ENCODE results near the gene SRM.
A peak's percentile ranks its signal among the peaks of the same experiment; 100 is the strongest.

Gene SRM

DNA sequence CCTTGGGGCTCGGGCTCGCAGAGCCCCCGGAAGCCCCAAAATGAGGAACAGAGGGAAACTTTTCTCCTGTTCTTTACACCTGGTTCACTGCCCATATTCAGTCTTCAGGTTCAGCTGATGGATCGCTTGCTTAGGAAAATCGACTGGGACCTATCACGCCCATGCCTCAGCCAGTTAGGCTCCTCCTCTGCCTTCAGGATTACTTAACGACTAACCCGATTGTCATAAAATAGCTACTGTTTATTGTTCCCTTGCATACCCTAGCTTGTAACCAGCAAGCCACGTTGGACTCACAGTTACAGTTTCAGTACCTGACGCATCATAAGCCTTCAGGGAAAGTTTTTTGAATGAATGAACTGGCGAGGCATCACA is 46.7 kb downstream of the SRM start:
- no peak for DNase-seq (ENCODE audit: low spot score)

DNA sequence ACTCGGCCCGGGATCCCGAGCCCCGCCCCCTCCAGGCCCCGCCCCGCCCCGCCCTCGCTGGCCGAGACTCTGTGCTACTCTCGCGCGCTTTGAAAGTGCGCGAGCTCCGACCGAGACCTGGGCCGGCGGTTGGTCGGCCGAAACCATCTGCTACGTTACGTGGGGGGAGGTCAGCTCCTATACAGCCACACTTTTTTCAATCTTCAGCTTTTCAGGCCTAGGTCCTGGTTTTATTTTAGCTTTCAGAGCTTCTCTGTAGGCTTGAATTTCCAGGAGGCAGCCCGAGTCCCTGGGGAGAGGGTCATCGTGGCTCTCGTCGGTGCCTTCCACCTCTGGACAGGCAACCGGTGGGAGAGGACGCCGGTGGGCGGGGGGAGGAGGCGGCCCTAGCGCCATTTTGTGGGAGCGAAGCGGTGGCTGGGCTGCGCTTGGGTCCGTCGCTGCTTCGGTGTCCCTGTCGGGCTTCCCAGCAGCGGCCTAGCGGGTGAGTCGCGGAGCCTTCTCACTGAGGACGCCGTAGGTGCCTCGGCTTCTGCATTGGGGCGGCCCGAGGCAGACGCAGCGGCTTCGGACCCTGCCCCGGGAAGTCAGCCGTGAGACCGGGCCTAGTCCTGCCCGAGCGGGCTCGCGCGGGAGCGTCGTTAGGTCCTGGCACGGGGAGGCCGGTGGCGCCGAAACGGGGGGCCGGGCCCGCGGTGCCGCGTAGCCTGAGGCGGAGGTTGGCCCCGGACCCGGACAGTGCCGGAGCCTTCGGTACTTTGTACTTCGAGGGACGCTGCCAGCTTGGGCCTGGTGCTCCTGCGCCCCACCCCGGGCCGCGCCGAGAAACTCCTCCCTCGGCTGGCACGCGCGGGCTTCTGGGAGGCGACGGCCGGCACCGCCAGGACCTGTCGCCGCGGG is 47.3 kb downstream of the SRM start, which contains the start of gene TARDBP:
TSS of gene TARDBP (plus strand) at position 395 of the 900 bp plus-strand sequence. CDS start 1,074 bp downstream, outside the sequence.
- peak; percentile 89 for DNase-seq (ENCODE audit: low spot score)

Measured in globus pallidus (tissue), 1 donor.